Mesendoderm (in vitro differentiated cells): ENCODE data around the gene ATPAF2.

ENCODE experiments used
- DNase-seq: peaks from one replicate; pipeline ENCODE4 v3.0.0; 2013
- H2AK5ac ChIP-seq: 2 replicates; pipeline ENCODE4 v1.6.1; 2013; ENCODE audit warnings: low read length, inconsistent platforms
- H2BK120ac ChIP-seq: 2 replicates; pipeline ENCODE4 v1.6.1; 2013; ENCODE audit warnings: low read depth, mild to moderate bottlenecking, low read length, moderate library complexity, mixed read lengths
- H2BK15ac ChIP-seq: replicated peaks from 2 replicates; pipeline ENCODE4 v1.6.1; 2013; ENCODE audit warnings: low read depth, mild to moderate bottlenecking, moderate library complexity
- H2BK5ac ChIP-seq: 2 replicates; pipeline ENCODE4 v1.6.1; 2013; ENCODE audit warnings: low read length, inconsistent platforms
- H3K18ac ChIP-seq: 2 replicates; pipeline ENCODE4 v1.6.1; 2013; ENCODE audit warnings: mild to moderate bottlenecking, low read length, mixed read lengths
- H3K23ac ChIP-seq: one replicate; pipeline ENCODE4 v1.6.1; 2013; ENCODE audit warnings: low read length
- H3K27ac ChIP-seq: 2 replicates; pipeline ENCODE4 v1.5.1; 2013; ENCODE audit warnings: low read depth, mild to moderate bottlenecking, inconsistent platforms, low read length, moderate library complexity
- H3K27me3 ChIP-seq: 2 replicates; pipeline ENCODE4 v1.6.1; 2013; ENCODE audit warnings: low read length, control low read depth, mild to moderate bottlenecking, inconsistent platforms; ENCODE audit not compliant: insufficient read depth, poor library complexity
- H3K36me3 ChIP-seq: 2 replicates; pipeline ENCODE4 v1.6.1; 2013; ENCODE audit warnings: low read length, inconsistent platforms; ENCODE audit not compliant: control insufficient read depth, insufficient read depth
- H3K4ac ChIP-seq: one replicate; pipeline ENCODE4 v1.6.1; 2013; ENCODE audit warnings: low read depth, mild to moderate bottlenecking, low read length, moderate library complexity
- H3K4me1 ChIP-seq: 2 replicates; pipeline ENCODE4 v1.6.1; 2013; ENCODE audit warnings: low read depth, low read length, inconsistent platforms; ENCODE audit not compliant: control insufficient read depth
- H3K4me2 ChIP-seq: 2 replicates; pipeline ENCODE4 v1.6.1; 2013; ENCODE audit warnings: low read length
- H3K4me3 ChIP-seq: 2 replicates; pipeline ENCODE4 v1.5.1; 2013; ENCODE audit warnings: mild to moderate bottlenecking, low read length
- H3K56ac ChIP-seq: one replicate; pipeline ENCODE4 v1.6.1; 2013; ENCODE audit warnings: low read length
- H3K79me1 ChIP-seq: 2 replicates; pipeline ENCODE4 v1.6.1; 2013; ENCODE audit warnings: low read length, inconsistent platforms
- H3K79me2 ChIP-seq: 2 replicates; pipeline ENCODE4 v1.6.1; 2013; ENCODE audit warnings: mild to moderate bottlenecking, low read length; ENCODE audit not compliant: control insufficient read depth, insufficient read depth
- H3K9ac ChIP-seq: 2 replicates; pipeline ENCODE4 v1.6.1; 2013; ENCODE audit warnings: low read length, inconsistent platforms
- H4K5ac ChIP-seq: one replicate; pipeline ENCODE4 v1.6.1; 2013; ENCODE audit warnings: low read length
- H4K8ac ChIP-seq: one replicate; pipeline ENCODE4 v1.6.1; 2013; ENCODE audit warnings: low read depth, mild to moderate bottlenecking, control low read depth, low read length, moderate library complexity
- WGBS: extraction: QIAGEN DNeasy Blood & Tissue Kit; methylation state at CpG from one replicate; pipeline ENCODE4 v1.1.7; 2013; ENCODE audit warnings: low lambda C conversion rate, missing lambda C conversion rate; ENCODE audit not compliant: insufficient coverage; ENCODE audit errors: extremely low coverage; 5-methylcytosine and 5-hydroxymethylcytosine counted together

ATPAF2 gene

GRCh38 chr17:17972952-17973254, 66.1 kb downstream of the ATPAF2 start:
- Histone ChIP-seq H3K79me1 (no peaks in the 10 kb centered on the region), H2BK5ac (no peak overlapping the region), H2AK5ac (no peak overlapping the region), H3K23ac (no peak overlapping the region), H2BK15ac (no peak overlapping the region), H3K18ac (no peak overlapping the region), H3K9ac (peak overlapping the region; percentile 46), H3K4ac (no peak overlapping the region), H3K4me1 (peaks cover 5% of the 10 kb centered on the region), H4K5ac (no peak overlapping the region), H3K27me3 (no peaks in the 10 kb centered on the region), H2BK120ac (no peak overlapping the region), H4K8ac (no peak overlapping the region), H3K27ac (no peak overlapping the region), H3K4me3 (peak overlapping the region; percentile 32), H3K79me2 (no peaks in the 10 kb centered on the region), H3K56ac (peak overlapping the region; percentile 44), H3K36me3 (no peaks in the 10 kb centered on the region), H3K4me2 (peak overlapping the region; percentile 75)
- WGBS, result no CpG with 5 or more reads among the region's 13 CpGs
- no peak for DNase-seq

GRCh38 chr17:17972126-17972951, 66.6 kb downstream of the ATPAF2 start, which contains the start of the genes DRC3 and TOM1L2:
Gene DRC3, plus strand, starts transcription at chr17:17972862. Its CDS starts 4,737 bp downstream, at chr17:17977599.
Gene TOM1L2, minus strand, starts transcription at chr17:17972400. Its CDS starts 87 bp downstream, at chr17:17972313.
- Histone ChIP-seq H3K18ac (no peak within 1 kb of the TSS), H3K4me2 (peak within 1 kb of the TSS; percentile 75), H3K27me3 (no peaks in the 10 kb centered on the region), H3K9ac (peak within 1 kb of the TSS; percentile 65), H3K79me2 (no peaks in the 10 kb centered on the region), H3K23ac (no peak within 1 kb of the TSS), H2AK5ac (no peak within 1 kb of the TSS), H4K5ac (no peak within 1 kb of the TSS), H4K8ac (no peak within 1 kb of the TSS), H3K4me1 (peaks cover 5% of the 10 kb centered on the region), H2BK5ac (no peak within 1 kb of the TSS), H3K4me3 (peak within 1 kb of the TSS; percentile 55), H3K27ac (no peak within 1 kb of the TSS), H3K4ac (no peak within 1 kb of the TSS), H3K56ac (peak within 1 kb of the TSS; percentile 83), H3K79me1 (no peaks in the 10 kb centered on the region), H3K36me3 (no peaks in the 10 kb centered on the region), H2BK15ac (no peak within 1 kb of the TSS), H2BK120ac (no peak within 1 kb of the TSS)
- peak; percentile 100 for DNase-seq
- no CpG with 5 or more reads among the region's 59 CpGs for WGBS

GRCh38 chr17:17971431-17972125, 67.4 kb downstream of the ATPAF2 start:
- H4K8ac ChIP-seq, result no peak overlapping the region
- peaks cover 5% of the 10 kb centered on the region for H3K4me1 ChIP-seq
- no peaks in the 10 kb centered on the region for H3K79me2 ChIP-seq
- no peak overlapping the region for H3K27ac ChIP-seq
- peak overlapping the region; percentile 67 for H3K4me2 ChIP-seq
- no peak overlapping the region for H2BK15ac ChIP-seq
- no peaks in the 10 kb centered on the region for H3K79me1 ChIP-seq
- H3K56ac ChIP-seq, result peak overlapping the region; percentile 83
- H3K4ac ChIP-seq, result no peak overlapping the region
- no peak overlapping the region for H2BK5ac ChIP-seq
- peak; percentile 34 for DNase-seq
- no peaks in the 10 kb centered on the region for H3K27me3 ChIP-seq
- no peak overlapping the region for H4K5ac ChIP-seq
- no peak overlapping the region for H3K23ac ChIP-seq
- WGBS, result no CpG with 5 or more reads among the region's 33 CpGs
- H3K36me3 ChIP-seq, result no peaks in the 10 kb centered on the region
- no peak overlapping the region for H2AK5ac ChIP-seq
- no peak overlapping the region for H3K18ac ChIP-seq
- H3K9ac ChIP-seq, result peak overlapping the region; percentile 65
- H2BK120ac ChIP-seq, result no peak overlapping the region
- H3K4me3 ChIP-seq, result peak overlapping the region; percentile 55

GRCh38 chr17:17970699-17971430, 68.1 kb downstream of the ATPAF2 start:
- Histone ChIP-seq H3K9ac (no peak overlapping the region), H3K79me1 (no peaks in the 10 kb centered on the region), H3K27ac (no peak overlapping the region), H3K27me3 (no peaks in the 10 kb centered on the region), H3K79me2 (no peaks in the 10 kb centered on the region), H2AK5ac (no peak overlapping the region), H3K23ac (no peak overlapping the region), H3K4ac (no peak overlapping the region), H4K5ac (no peak overlapping the region), H2BK5ac (no peak overlapping the region), H2BK15ac (no peak overlapping the region), H4K8ac (no peak overlapping the region), H3K18ac (no peak overlapping the region), H3K4me2 (no peak overlapping the region), H3K36me3 (no peaks in the 10 kb centered on the region), H3K56ac (no peak overlapping the region), H3K4me1 (peaks cover 5% of the 10 kb centered on the region), H2BK120ac (no peak overlapping the region), H3K4me3 (no peak overlapping the region)
- DNase-seq, result no peak
- WGBS, result no CpG with 5 or more reads among the region's 1 CpG
